ENCODE measurements around the gene MS4A4E.
"Not testable (repeated sequence)": the region's sequence is repeated elsewhere in the genome, so short reads cannot be mapped to it uniquely, and the experiment has no call there.

MS4A4E gene

DNA sequence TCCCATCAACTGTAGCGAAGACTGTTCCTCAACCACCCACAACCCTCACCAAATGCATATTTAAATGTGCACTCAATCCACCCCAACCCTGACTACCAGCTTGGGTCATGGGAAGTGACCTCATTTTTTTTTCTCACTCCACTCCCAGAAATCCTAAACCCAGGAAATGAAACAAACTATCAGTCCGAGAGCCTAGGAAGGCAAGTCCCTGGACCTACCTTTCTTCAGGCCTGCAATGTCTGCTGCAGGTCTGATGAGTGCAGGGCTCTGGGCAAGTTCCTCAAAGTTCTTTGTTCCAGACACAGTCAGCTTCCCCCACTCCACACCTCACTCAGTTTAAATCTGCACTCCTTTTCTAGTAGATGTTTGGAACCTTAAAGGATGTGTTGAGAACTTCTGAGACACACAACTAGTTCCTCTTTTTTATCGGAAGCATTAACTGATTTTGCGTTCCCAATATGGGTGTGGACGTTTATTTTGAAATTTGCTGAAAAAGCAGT, at the start of gene MS4A4E:
TSS of gene MS4A4E (minus strand) at position 398 of the 500 bp plus-strand sequence. CDS start 13,082 bp downstream, outside the sequence.
- no peak for DNase-seq (ENCODE audit: low spot score)

DNA sequence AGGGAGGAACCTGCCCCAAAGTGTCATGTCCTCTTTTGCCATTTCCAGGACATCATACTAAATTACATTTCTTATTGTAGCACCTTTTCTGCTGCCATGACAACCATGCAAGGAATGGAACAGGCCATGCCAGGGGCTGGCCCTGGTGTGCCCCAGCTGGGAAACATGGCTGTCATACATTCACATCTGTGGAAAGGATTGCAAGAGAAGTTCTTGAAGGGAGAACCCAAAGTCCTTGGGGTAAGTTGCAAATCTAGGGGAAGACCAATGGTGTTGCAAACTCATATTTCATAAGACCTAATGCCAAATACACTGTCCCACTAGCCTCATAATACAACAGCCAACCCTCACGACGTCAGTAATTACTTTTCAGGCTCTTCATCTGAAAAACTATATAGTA, 49.2 kb upstream of the MS4A4E start:
- DNase-seq (ENCODE audit: low spot score): no peak

DNA sequence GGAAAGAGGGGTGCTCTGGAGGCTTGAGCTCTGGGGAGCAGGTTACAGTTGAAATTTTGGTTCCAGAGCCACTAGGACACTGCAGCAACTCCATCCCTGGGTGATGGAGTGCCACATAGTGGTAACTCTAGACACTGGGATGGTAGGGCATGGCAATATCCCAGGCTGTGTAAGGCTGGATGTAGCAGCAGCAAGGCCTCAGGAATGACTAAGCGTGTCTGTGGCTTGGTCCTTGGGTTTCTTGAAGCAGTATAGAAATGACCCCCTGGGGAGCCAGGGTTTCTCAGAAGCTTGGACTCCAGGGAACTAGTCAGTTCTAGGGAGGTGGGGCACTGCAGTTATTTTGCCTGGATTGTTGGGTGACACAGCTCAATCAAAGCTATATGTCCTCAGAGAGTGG, 45.6 kb upstream of the MS4A4E start:
- DNase-seq (ENCODE audit: low spot score): no peak

DNA sequence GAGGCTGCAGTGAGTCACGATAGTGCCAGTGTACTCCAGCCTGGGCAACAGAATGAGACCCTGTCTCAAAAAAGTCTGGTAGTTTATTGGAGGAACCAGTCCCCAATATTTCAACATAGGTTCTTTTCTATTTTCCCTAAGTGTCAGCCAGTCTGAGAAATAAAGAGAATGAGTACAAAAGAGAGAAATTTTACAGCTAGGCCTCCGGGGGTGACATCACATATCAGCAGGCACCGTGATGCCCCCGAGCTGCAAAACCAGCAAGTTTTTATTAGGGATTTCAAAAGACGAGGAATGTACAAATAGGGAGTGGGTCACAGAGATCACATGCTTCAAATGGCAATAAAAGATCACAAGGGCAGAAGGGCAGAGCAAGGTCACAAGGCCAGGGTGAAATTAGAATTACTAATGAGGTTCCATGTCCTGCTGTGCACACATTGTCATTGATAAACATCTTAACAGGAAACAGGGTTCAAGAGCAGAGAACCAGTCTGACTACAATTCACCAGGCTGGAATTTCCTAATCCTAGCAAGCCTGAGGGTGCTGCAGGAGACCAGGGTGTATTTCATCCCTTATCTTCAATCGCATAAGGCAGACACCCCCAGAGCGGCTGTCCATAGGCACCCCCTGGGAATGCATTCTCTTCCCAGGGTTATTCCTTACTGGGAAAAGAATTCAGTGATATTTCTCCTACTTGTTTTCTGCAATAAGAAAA, 42.6 kb upstream of the MS4A4E start:
- not testable (repeated sequence) for DNase-seq (ENCODE audit: low spot score)

DNA sequence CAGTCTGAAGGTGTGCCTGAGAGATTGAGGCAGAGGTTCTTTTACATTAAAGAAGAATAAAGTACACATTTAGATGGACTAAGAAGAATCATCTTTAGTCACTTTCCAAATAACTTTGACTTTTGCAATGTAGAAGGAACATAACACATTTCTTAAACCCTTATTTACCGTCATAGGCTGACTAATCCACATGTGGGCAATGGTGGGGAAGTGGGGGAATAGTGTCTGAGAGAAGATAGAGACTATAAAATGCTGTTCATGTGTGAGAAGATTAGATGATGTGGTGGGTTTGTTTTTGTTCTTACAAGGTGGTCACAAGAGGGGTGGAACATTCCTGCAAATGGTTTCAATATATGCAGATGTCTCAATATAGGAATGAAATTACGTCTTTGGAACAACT, 39.3 kb upstream of the MS4A4E start:
- no peak for DNase-seq (ENCODE audit: low spot score)

DNA sequence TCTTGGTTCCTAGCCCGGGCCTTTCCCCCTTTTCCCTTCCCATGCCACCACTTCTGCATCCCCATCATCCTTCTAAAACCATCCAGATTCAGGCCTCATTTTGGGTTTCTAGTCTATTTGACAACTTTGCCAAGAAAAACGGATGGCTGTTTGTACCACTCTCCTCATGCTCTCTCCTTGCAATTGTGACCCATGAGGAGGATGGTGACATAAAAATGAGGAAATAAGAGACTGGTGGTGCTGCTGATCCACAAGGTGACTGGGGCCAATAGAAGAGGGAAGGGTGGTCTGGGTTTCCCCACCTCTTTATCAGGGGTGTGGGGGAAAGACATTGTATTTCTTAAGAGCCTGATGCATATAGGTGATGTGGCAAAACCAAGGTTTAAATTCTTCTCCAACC, 38.5 kb upstream of the MS4A4E start:
- no peak for DNase-seq (ENCODE audit: low spot score)

DNA sequence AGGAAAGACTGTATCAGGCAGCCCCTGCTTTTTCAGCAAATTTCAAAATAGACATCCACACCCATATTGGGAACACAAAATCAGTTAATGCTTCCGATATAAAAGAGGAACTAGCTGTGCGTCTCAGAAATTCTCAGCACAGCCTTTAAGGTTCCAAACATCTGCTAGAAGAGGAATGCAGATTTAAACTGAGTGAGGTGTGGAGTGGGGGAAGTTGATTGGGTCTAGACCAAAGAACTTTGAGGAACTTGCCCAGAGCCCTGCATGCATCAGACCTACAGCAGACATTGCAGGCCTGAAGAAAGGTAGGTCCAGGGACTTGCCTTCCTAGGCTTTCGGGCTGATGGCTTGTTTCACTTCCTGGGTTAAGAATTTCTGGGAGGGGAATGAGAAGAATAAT, 37.5 kb upstream of the MS4A4E start, which contains the start of gene MS4A4A:
TSS of gene MS4A4A (plus strand) at position 255 of the 400 bp plus-strand sequence. CDS start at position 265, 10 bp downstream.
- DNase-seq (ENCODE audit: low spot score): no peak

DNA sequence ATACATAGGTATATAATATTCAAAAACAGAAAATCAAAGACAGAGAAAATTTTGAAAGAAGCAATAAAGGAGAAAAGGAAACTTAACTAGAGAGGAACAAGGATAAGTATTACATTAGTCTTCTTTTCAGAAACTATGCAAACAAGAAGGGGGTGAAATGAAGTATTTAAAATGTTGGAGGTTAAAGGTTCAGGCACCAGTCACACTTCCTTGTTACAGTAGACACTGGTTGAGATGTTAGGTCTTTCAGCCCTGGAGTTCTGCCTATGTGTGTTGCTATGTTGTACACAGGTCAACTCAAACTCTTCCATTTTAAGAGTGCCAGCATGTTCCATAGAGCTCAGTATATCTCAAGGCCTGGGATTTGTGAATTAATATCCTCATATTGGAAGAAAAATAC, 31.5 kb upstream of the MS4A4E start:
- DNase-seq (ENCODE audit: low spot score): no peak

DNA sequence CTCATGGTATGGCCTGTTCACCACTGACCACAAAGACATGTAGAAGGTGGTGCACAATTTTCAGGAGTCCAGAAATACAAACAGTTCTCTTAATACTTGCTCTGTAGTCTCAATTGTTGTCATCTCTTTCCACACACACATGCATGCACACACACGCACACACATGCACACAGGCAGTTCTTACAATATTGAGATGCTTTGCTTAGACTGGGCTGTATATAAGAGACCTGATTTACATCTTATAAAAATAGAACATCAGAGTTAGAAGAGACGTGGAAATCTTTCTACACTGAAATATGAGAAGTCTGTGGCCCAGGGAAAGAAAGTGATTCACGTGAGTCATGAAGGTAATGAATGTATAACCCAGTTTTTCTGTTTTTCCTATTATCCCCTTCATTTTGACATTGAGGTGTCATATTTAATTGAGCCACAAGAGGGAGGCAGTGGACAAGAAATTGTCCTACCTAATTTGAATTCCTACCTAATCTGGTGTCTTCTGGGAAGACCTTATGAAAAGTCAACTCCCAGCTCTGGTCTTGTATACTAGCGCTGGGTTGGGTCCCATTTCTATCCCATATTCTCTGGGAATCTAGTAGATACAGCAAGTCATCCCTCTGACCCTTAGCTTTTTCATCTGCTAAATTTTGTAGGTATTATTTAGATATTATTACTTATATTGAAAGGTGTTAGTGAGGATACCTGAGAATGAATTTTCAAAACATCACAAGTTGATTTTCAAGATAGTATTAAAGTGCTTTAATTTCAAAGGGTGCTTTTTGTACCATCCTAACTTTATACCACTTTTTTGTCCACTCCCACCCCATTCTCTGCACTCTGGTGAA, 22.7 kb upstream of the MS4A4E start:
- DNase-seq (ENCODE audit: low spot score): peak; percentile 85

DNA sequence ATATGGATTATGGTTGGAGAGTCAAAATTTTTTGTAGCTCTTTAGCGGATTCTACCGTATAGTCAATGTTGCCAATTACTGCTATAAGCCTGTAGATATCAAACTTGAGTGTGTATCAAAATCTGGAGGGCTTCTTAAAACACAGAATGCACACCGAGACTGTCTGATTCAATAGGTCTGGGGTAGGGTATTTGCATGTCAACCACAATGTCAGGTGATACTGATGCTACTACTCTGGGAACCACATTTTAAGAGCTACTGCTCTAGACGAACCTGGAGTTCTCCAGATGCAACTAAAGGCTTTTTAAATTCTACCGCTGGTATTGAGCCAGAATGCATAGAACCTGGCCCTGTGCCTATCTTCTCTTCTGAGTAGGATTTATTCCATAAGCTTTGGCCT, 21.7 kb upstream of the MS4A4E start:
- no peak for DNase-seq (ENCODE audit: low spot score)

DNA sequence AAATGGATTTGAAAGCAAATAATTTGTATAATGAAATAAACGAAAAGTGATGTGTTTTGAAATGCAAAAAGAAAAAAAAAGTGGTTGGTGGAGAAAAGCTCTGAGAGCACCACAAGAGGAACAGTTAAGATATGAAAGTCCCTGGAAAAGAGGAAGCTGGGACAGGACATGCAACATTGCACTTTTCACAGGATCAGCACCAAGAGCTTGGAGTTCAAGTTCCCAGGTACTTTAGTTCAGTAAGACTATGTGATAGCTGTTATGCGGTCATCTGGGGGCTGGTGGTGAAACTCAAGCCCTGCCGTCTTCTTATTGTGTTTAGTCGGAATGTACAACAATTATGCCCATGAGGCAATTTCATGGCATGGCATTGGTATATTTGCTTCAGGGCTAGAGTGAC, 20.5 kb upstream of the MS4A4E start:
- no peak for DNase-seq (ENCODE audit: low spot score)

DNA sequence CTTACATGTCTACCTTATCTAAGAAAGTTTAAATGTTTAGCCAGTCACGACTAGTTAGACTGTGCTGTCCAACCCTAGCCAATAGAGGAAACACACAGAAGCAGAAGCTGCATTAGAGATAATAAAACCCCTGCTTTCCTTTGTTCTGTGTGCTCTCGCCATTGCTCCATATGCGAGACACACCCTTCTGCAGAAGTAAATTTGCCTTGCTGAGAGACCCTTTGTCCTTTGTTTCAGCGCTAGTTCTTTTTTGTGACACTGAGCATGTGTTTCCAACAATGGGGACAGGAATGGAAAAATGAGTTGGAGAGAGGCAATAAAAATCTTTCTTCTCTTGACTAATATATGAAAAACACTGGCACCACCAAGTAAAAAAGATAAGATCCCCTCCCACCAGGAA, 18.1 kb upstream of the MS4A4E start:
- DNase-seq (ENCODE audit: low spot score): no peak

DNA sequence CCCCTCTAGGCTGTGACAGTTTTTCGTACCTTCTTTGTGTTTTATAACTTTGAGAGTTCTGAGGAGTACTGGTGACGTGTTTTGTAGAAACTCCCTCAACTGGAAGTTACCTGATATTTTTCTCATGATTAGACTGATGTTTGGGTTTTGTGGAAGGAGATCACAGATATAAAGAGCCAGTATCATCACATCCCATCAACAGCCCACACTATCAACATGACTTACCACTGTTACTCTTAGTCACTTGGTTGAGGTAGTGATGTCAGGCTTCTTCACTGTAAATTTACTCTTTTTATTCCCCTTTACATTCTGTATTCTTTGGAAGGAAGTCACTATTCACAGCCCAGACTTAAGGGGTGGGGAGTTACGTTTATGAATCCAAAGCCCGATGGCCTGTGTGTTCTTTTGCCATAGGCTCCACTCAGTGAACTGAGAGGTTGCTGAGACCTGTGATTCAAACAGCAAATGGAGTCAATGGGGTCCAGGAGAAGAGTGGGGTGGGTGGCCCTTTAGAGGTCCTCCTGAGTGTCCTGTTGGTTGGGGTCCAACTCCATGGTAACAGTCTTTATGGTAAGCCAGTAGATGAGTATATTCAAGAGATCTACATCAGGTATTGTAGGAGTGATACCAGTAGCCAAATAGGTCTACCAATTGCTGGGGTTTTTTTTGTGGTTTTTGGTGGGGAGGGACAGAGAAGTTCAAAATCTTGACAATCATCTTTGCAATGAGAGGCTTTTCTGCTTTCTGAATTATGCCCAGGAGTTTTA, 15.2 kb upstream of the MS4A4E start:
- DNase-seq (ENCODE audit: low spot score): no peak

DNA sequence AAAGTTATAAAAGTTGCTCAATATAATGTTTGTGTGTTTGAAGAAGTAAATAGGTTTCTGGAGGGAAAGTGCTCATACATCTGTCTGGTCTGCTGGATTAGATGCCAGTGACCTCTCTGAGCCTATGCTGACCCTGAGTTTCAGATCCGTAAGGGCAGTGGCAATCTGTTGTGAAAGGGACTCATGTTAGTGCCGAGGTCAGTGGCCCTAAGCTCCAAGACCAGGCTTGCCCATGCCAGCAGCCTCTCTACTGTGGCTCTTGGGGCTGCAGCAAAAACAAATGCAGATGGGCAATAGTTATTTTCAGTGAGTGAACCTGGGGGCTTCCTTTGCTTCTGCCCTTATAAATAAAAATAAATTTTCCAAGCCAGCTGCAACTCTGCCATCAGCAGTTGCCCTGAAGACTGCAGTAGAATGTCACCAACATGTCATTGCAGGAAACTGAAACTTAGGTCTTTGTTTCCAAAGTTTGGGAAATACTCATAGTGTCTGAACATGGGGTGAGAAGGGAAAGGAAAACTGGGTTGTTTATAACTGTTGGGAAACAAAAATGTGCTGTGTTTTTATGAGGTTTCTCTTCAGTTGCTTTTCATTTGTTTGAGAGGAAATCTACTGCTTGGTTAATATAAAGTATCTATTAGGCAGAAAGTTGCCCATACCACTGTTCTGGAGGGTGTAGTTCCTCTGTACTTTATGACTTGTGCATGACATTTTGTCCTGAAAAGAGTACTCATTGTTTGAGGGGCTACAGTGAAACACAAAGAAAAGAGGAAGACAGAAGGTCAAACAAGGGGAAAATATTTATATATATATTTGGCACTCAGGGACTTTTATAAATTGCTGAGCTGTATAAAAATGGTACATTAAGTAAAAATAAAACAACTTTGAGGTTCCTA, 9.5 kb upstream of the MS4A4E start:
- DNase-seq (ENCODE audit: low spot score): no peak

DNA sequence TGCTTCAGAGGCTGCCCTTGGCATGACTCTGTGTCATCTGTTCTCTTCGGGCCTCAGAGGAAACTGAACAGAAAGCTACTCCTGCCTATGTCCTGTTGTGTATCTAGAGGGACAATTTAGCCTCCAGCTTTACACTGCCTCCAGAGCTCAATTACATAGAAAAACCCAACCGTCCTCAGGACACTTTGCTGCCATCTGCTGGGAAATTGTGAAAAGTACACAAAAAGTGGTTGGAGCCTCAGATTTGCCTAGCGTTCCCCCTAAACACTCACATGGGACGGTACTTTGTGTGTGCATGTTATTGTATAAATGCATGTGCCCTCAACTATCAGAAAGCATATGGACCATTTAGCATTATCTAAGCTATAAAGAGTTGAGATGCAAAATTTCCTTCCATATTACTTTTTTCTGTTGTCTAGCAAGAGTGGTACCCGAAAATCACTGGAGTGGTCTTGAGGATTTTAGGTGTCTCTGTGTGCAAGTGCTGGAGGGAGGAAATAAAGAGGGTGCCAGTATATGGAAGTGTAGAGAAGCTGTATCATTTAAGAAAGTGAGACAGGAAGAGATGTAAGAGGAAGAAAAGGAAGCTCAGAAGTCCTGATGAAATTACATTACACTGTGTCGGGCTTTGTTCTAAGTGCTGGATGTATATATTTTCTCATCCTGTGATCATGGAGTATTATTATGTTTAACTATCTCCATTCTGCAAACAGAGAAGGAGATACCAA, 8.7 kb upstream of the MS4A4E start:
- no peak for DNase-seq (ENCODE audit: low spot score)

DNA sequence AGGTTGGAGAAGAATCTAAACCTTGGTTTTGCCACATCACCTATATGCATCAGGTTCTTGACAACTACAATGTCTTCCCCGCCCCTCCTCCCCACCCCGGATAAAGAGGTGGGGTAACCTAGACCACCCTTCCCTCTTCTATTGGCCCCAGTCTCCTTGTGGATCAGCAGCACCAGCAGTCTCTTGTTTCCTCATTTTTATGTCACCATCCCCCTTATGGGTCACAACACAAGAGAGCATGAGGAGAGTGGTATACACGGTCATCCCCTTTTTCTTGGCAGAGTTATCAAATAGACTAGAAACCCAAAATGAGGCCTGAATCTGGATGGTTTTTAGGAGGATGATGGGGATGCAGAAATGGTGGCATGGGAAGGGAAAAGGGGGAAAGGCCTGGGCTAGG, 1.2 kb downstream of the MS4A4E start:
- no peak for DNase-seq (ENCODE audit: low spot score)

DNA sequence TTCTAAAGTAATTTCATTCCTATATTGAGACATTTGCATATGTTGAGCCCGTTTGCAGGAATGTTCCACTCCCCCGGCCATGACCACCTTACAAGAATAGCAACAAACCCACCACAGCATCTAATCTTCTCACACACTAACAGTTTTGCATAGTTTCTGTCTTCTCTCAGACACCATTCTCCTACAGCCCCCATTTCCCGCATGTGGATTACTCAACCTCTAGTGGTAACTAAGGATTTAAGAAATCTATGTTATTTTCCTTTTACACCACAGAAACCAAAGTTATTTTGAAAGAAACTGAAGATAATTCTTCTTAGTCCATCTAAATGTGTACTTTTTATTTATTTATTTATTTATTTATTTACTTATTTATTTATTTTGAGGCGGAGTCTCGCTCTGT, 2.3 kb downstream of the MS4A4E start:
- no peak for DNase-seq (ENCODE audit: low spot score)

DNA sequence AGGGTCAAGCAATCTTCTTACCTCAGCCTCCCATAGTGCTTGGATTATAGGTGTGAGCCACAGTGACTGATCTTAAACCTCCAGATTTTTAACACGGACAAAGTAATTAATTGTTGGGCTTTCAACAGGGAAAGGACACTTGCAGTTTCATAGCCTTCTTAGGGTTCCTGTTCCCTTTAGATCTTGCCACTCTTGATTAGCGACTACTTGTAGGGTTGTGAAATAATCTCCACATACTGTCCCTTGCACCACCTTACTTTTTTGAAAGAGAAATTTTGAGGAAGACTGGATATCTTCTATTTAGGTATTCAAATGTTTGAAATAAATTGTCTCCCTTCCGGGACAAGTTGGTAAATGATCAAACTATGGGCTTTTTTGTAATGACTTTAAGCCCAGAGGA, 7.6 kb downstream of the MS4A4E start:
- no peak for DNase-seq (ENCODE audit: low spot score)

DNA sequence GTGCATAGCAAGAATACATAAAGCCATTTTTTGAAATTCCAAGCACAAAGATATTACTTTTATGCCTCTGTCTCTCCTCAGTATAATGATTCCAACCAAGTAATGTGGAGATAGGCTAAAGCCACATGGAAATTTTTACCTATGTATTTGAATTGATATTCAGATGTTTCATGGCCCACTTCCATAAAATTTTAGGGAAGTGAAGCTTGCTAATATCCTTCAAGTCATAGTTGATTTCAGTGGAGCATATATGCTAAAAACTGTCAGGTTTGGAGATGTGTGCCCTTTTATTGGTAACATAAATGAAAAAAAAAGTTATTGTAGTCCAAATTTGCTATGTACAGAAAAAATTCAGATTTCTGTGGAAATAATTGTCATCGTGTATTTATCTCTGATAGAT, 12.3 kb downstream of the MS4A4E start:
- no peak for DNase-seq (ENCODE audit: low spot score)

DNA sequence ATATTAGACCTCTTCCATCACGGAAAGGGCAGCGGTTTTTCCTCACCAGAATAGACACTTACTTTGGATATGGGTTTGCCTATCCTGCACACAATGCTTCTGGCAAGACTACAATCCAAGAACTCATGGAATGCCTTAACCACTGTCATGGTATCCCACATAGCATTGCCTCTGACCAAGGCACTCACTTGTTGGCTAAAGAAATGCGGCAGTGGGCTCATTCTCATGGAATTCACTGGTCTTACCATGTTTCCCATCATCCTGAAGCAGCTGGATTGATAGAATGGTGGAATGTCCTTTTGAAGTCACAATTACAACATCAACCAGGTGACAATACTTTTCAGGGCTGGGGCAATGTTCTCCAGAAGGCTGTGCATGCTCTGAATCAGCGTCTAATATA, 20.8 kb downstream of the MS4A4E start:
- no peak for DNase-seq (ENCODE audit: low spot score)

DNA sequence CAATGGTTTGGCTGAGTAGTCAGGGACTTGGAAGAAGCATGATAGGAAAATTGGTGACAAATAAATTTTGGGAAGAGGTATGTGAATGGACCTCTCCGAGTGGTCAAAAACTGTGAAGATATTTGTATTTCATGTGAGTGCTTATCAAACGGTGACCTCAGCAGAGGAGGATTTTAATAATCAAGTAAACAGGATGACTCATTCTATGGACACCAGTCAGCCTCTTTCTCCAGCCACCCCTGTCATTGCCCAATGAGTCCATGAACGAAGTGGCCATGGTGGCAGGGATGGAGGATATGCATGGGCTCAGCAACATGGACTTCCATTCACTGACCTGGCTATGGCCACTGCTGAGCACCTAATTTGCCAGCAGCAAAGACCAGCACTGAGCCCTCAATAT, 21.2 kb downstream of the MS4A4E start:
- DNase-seq (ENCODE audit: low spot score): no peak
